CD4-positive, alpha-beta T cell treated with Interleukin-6 for 4 hours (primary cell): ENCODE data around the gene DHRS2.
"Not testable (repeated sequence)": the region's sequence is repeated elsewhere in the genome, so short reads cannot be mapped to it uniquely, and the experiment has no call there.

Source experiments
- DNase-seq: peaks from one replicate; pipeline ENCODE4 v3.0.0-alpha.2; 2020; ENCODE audit warnings: mixed read lengths

DHRS2 gene

GRCh38 chr14:23650506-23650905 is 14.3 kb downstream of the DHRS2 start:
- no peak for DNase-seq

GRCh38 chr14:23653051-23653450 is 16.9 kb downstream of the DHRS2 start:
- DNase-seq: no peak

DNA sequence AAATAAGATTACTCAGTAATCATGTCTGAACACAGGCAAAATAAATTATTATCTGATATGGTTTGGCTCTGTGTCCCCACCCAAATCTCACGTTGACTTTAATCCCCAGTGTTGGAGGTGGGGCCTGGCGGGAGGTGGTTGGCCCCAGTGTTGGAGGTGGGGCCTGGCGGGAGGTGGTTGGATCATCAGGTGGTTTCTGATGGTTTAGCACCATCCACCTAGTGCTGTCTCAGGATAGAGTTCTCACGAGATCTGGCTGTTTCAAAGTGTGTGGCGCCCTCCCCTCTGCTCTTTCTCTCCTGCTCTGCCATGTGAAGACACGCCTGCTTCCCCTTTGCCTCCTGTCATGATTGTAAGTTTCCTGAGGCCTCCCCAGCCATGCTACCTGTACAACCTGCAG is 18.1 kb downstream of the DHRS2 start:
- DNase-seq: no peak

DNA sequence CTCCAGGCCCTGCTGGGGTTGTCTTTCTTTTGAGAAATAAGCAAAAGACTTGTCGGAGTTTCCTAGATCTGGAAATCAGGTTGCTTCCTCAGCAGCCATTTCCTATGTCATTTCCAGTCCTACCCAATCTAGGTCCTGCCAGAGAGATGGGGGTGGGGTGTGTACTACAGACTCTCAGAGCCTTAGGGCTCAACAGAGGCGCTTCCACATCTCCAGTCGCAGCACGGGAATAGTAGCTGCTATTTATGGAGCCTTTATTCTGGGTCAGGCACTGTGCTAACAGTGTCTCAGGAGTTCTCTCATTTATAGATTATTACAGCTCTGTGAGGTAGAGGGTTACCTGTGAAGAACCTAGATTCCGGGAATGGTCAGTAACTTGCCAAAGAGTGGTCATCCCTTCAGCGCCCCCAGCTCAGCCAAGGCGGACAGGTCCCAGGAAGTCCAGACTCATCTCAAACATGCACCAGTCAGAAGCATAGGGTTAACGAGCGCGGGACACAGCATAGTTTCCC is 21.9 kb downstream of the DHRS2 start:
- DNase-seq: no peak

- DNase-seq: no peak
Measured at GRCh38 chr14:23660290-23661226, 24.4 kb downstream of the DHRS2 start.

- no peak for DNase-seq
Measured at GRCh38 chr14:23661542-23661941, 25.4 kb downstream of the DHRS2 start.

DNA sequence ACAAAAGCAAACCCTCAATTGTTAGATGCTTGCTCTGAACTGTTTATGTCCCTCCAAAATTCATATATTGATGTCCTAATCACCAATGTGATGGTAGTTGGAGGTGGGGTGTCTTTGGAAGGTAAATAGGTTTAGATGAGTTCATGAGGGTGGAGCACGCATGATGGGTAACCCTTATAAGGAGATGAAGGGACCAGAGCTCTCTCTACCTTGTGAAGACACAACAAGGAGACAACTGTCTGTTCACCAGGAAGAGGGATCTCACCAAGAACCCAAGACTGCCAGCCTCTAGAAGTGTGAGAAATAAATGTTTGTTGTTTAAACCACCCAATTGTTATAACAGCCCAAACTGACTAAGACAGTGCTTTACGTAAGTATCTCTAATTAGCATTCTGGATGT is 27.0 kb downstream of the DHRS2 start:
- no peak for DNase-seq

GRCh38 chr14:23663711-23664110 is 27.5 kb downstream of the DHRS2 start:
- DNase-seq: no peak

- no peak for DNase-seq
Measured at GRCh38 chr14:23664207-23664885, 28.2 kb downstream of the DHRS2 start.

DNA sequence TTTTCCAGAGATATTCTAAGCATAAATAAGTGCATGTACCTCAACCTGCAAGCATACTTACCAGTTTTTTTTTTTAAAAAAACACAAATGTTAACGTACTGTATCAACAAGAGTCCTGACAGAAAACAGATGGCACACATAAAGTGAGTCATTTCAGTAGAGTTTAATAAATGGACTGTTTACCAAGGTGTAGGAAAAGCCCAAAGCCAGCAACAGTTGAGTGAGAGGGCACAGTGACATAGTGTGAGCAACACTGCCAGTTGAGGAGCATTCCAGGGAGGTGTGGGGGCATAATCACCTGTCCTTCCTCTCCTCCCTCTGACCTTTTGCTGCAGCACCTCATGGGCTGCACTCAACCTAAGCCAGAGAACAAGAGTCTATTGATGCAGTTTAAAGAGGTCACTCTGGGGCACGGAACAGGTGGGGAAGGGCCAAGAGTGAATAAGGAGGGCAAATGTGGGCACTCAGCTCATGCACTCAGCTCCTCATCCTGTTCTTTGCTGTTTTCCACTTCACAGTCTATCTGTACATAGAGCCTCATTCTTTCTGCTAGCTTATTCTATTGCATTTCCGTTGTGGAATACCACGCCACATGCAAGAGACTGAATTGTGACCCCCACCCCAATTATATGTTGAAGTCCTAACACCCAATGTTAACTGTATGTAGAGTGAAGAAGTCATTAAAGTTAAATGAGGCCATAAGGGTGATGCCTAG is 29.3 kb downstream of the DHRS2 start:
- DNase-seq: no peak

DNA sequence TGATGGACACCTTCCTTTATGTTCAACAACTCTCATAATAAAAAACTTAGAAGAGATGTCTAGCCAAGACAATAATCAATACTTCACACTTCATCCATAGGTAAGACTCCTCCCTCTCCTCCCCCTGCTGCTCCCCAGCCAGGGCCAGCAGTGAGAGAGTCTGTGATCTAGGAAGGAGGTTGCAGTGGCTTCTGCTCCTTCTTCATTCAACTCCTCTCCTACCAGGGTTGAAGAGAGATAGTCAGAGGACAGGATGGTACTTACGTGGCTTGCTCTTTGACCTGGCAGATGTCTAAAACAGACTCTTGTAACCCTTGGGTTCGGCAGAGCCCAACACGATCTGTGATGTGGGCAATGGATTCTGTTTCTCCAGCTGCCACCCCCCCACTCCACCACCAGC is 31.0 kb downstream of the DHRS2 start:
- DNase-seq: no peak

- DNase-seq: no peak
Measured at GRCh38 chr14:23669441-23669840, 33.3 kb downstream of the DHRS2 start.

DNA sequence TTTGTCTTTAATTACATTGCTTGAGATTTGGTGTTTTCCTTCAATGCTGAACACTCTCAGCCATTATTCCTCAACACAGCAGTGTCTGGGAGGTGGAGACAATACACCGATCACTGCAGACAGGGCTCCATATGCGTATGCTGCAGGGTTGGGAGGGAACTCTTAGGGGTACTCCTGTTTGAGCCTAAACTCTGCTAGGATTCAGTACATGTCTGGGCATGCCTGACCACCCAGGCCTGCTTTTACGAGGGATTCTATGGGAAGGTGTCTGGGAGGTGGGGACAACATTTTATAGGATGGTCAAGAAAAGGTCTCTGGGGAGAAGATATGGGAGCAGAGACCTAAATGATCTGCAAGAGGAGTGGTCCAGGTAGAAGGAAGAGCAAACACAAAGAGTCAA is 34.3 kb downstream of the DHRS2 start:
- DNase-seq: no peak

GRCh38 chr14:23672200-23672599 is 36.0 kb downstream of the DHRS2 start:
- no peak for DNase-seq

GRCh38 chr14:23675337-23675736 is 39.2 kb downstream of the DHRS2 start:
- no peak for DNase-seq

- no peak for DNase-seq
Measured at GRCh38 chr14:23675906-23676305, 39.7 kb downstream of the DHRS2 start.

DNA sequence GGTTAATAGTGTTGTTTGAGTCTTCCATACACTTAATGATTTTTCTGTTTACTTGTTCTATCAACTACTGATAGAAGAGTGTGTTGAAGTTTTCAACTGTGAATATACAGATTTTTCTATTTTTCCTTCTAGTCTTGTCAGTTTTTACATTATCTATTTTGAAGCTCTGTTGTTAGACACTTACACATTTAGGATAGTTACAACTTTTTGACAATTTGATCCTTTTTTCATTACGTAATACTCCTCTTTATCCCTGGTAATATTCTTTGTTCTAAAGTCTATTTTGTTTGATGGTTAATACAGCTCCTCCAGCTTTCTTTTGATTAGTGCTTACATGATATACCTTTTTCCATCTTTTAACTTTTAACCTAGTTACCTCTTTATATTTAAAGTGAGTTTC is 45.2 kb downstream of the DHRS2 start:
- no peak for DNase-seq

GRCh38 chr14:23689709-23690514 is 53.7 kb downstream of the DHRS2 start:
- not testable (repeated sequence) for DNase-seq

DNA sequence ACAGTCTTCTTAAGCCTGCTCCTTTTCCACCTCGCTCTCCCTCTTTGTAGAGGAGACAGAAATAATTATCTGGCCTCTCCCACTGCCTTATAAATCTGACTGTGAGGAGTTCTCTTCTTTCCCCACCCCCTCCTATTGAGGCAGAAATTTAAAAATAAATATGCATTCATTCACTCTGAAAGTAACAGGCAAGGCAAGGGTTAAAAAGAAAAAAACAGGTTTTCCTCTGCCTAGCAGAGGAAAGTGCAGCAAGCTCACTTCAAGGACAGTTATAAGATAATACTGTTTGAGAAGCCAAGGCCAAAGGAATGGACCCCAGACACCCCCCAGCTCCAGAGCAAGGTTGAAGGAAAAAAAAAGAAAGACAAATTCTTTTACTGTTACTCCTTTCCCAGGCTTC is 56.3 kb downstream of the DHRS2 start:
- DNase-seq: no peak

GRCh38 chr14:23693252-23693775 is 57.1 kb downstream of the DHRS2 start:
- no peak for DNase-seq

- no peak for DNase-seq
Measured at GRCh38 chr14:23694085-23694948, 58.2 kb downstream of the DHRS2 start.
